A673 (cell line): ENCODE measurements around the gene CD244.

Experiments
- EZH2 ChIP-seq: fragments of 200-600 bp; sonication (generic); IDR thresholded peaks from 2 replicates; pipeline ENCODE4 v1.6.1; 2017; ENCODE audit warnings: borderline replicate concordance, low read depth, mild to moderate bottlenecking, mixed read lengths, antibody characterized with exemption, low read length; ENCODE audit not compliant: poor library complexity, severe bottlenecking
- TF ChIP-seq, protein P1 (sequence below): fragments of 300-800, 200-600 bp; sonication (generic); conservative IDR thresholded peaks from 2 replicates; pipeline ENCODE4 v1.5.1; 2017; ENCODE audit warnings: low read depth, mild to moderate bottlenecking, antibody characterized with exemption, low read length, moderate library complexity, mixed read lengths

DNA sequence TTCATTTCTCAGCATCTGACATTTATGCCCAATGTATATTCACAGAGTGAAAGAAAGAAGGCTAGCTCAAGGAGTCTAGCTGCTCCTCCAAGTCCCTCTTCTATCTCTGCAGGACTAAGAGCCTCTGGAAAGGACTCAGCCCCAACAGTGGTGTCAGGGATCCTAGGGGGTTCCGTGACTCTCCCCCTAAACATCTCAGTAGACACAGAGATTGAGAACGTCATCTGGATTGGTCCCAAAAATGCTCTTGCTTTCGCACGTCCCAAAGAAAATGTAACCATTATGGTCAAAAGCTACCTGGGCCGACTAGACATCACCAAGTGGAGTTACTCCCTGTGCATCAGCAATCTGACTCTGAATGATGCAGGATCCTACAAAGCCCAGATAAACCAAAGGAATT, 63.0 kb downstream of the CD244 start:
- TF ChIP-seq, protein P1, sequence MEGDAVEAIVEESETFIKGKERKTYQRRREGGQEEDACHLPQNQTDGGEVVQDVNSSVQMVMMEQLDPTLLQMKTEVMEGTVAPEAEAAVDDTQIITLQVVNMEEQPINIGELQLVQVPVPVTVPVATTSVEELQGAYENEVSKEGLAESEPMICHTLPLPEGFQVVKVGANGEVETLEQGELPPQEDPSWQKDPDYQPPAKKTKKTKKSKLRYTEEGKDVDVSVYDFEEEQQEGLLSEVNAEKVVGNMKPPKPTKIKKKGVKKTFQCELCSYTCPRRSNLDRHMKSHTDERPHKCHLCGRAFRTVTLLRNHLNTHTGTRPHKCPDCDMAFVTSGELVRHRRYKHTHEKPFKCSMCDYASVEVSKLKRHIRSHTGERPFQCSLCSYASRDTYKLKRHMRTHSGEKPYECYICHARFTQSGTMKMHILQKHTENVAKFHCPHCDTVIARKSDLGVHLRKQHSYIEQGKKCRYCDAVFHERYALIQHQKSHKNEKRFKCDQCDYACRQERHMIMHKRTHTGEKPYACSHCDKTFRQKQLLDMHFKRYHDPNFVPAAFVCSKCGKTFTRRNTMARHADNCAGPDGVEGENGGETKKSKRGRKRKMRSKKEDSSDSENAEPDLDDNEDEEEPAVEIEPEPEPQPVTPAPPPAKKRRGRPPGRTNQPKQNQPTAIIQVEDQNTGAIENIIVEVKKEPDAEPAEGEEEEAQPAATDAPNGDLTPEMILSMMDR = no peak
- TF ChIP-seq EZH2 = no peak
